ENCODE measurements around the gene TACO1.

TACO1 gene

GRCh38 chr17:63622574-63623390 lies 22.1 kb downstream of the TACO1 start (continued):
- TF ChIP-seq WT1 (tag by site-specific recombination; IDR thresholded peaks at IDR 0.05) (no peak), ZNF394 (tag by site-specific recombination; IDR thresholded peaks at IDR 0.05; ENCODE audit: borderline replicate concordance) (no peak), ZBTB7A (tag by site-specific recombination; IDR thresholded peaks at IDR 0.05; ENCODE audit: low read depth) (no peak), HOXA7 (CRISPR knock-in tag; IDR thresholded peaks at IDR 0.05; ENCODE audit: borderline replicate concordance) (no peak), ZSCAN30 (tag by site-specific recombination; IDR thresholded peaks at IDR 0.05) (peak; percentile 34; the same call in 1 of the 2 replicates), GLIS2 (tag by site-specific recombination; IDR thresholded peaks at IDR 0.05) (peak; percentile 92), ZBTB26 (tag by site-specific recombination; optimal IDR thresholded peaks at IDR 0.05) (peak; percentile 96), ZNF677 (tag by site-specific recombination; IDR thresholded peaks at IDR 0.05) (no peak), ZNF692 (tag by site-specific recombination; IDR thresholded peaks at IDR 0.05) (peak; percentile 61), ZNF423 (tag by site-specific recombination; IDR thresholded peaks at IDR 0.05) (no peak), ZNF777 (tag by site-specific recombination; IDR thresholded peaks at IDR 0.05; ENCODE audit: borderline replicate concordance) (no peak), ZBTB8A (tag by site-specific recombination; IDR thresholded peaks at IDR 0.05) (peak; percentile 93), ZNF600 (tag by site-specific recombination; IDR thresholded peaks at IDR 0.05) (peak; percentile 63), ZBTB1 (tag by site-specific recombination; IDR thresholded peaks at IDR 0.05) (0 out of 2 replicates have a peak, but pooled peaks have one; percentile 32), ZNF335 (tag by site-specific recombination; conservative IDR thresholded peaks at IDR 0.05) (peak; percentile 82), ZNF830 (tag by site-specific recombination; IDR thresholded peaks at IDR 0.05; ENCODE audit: low read depth) (no peak), SCRT1 (tag by site-specific recombination; IDR thresholded peaks at IDR 0.05; ENCODE audit: borderline replicate concordance) (no peak), ZNF48 (tag by site-specific recombination; IDR thresholded peaks at IDR 0.05) (no peak), ZNF280C (tag by site-specific recombination; IDR thresholded peaks at IDR 0.05) (no peak), BCL6B (tag by site-specific recombination; IDR thresholded peaks at IDR 0.05) (no peak), MEIS1 (CRISPR knock-in tag; IDR thresholded peaks at IDR 0.05; ENCODE audit: borderline replicate concordance) (0 out of 2 replicates have a peak, but pooled peaks have one; percentile 36), SP2 (tag by site-specific recombination; IDR thresholded peaks at IDR 0.05) (peak; percentile 44; the same call in 1 of the 2 replicates), GLIS1 (tag by site-specific recombination; IDR thresholded peaks at IDR 0.05) (peak; percentile 65), ZEB2 (tag by site-specific recombination; IDR thresholded peaks at IDR 0.05) (peak; percentile 68; the same call in 1 of the 2 replicates), INSM2 (tag by site-specific recombination; IDR thresholded peaks at IDR 0.05) (no peak), KLF8 (tag by site-specific recombination; IDR thresholded peaks at IDR 0.05) (peak; percentile 49; the same call in 1 of the 2 replicates), KLF16 (tag by site-specific recombination; IDR thresholded peaks at IDR 0.05) (0 out of 2 replicates have a peak, but pooled peaks have one; percentile 40), ZBTB17 (tag by site-specific recombination; IDR thresholded peaks at IDR 0.05) (peak; percentile 88), ZNF211 (tag by site-specific recombination; IDR thresholded peaks at IDR 0.05; ENCODE audit: low read depth) (no peak), ZNF24 (tag by site-specific recombination; IDR thresholded peaks at IDR 0.05) (no peak), ZBTB20 (tag by site-specific recombination; IDR thresholded peaks at IDR 0.05) (peak; percentile 85; the same call in 1 of the 2 replicates), ZNF548 (tag by site-specific recombination; IDR thresholded peaks at IDR 0.05) (no peak)
